Stomach (tissue), 9 donors: ENCODE data around the gene KCNQ4. TPM values are rescaled to one million over a fixed set of nuclear protein-coding genes. Genes with fewer than 3 reads are reported as not detected.

Experiments used
- DNase-seq, 2 donors: peaks; one replicate each; pipeline versions ENCODE4 v3.0.0 to v3.0.0-alpha.2; 2013 to 2019
- H3K27ac ChIP-seq, 5 donors: fragments of 200-600 bp in 4 of 5; sonication (generic) in 4 of 5; one replicate each; pipeline ENCODE4 v1.5.1; 2013 to 2019; ENCODE audit warnings: mild to moderate bottlenecking in 1 of 5, moderate library complexity in 1 of 5
- H3K27me3 ChIP-seq, 3 donors: fragments of 200-600 bp; sonication (generic); one replicate each; pipeline ENCODE4 v1.5.1; 2017 to 2019; ENCODE audit warnings: mixed run types in 1 of 3
- H3K36me3 ChIP-seq, 4 donors: fragments of 200-600 bp; sonication (generic); 1 replicate in 3 of 4; 2 replicates in 1 of 4; pipeline ENCODE4 v1.5.1; 2016 to 2019
- H3K4me1 ChIP-seq, 4 donors: fragments of 200-600 bp; sonication (generic); one replicate each; pipeline ENCODE4 v1.5.1; 2016 to 2019
- H3K4me3 ChIP-seq, 4 donors: fragments of 200-600 bp; sonication (generic) in 3 of 4; one replicate each; pipeline ENCODE4 v1.5.1; 2016 to 2019; ENCODE audit warnings: mild to moderate bottlenecking in 1 of 4
- H3K9me3 ChIP-seq, 4 donors: fragments of 200-600 bp; sonication (generic); one replicate each; pipeline ENCODE4 v1.5.1; 2016 to 2019
- EP300 ChIP-seq: sonication (generic); formaldehyde crosslinking; IDR thresholded peaks from one replicate; pipeline ENCODE4 v1.6.1; 2017; ENCODE audit warnings: antibody characterized with exemption
- POLR2A ChIP-seq, 4 donors: fragments of 450-650 bp; IDR thresholded peaks; one replicate each; pipeline ENCODE4 v1.6.1; 2016; ENCODE audit warnings: antibody characterized with exemption in 4 of 4, control low read depth in 2 of 4, mild to moderate bottlenecking in 1 of 4, moderate library complexity in 1 of 4
- POLR2AphosphoS5 ChIP-seq, 3 donors: sonication (generic); formaldehyde crosslinking; IDR thresholded peaks; one replicate each; pipeline ENCODE4 v1.6.1; 2016; ENCODE audit warnings: antibody characterized with exemption in 3 of 3
- WGBS, 5 donors: extraction: QIAGEN DNeasy Blood & Tissue Kit in 3 of 5; methylation state at CpG; one replicate each; pipeline versions ENCODE4 v1.1.5 to v1.1.7; 2013 to 2018; 5-methylcytosine and 5-hydroxymethylcytosine counted together
- intact Hi-C: fragments of 100-400 bp; cut with DNase I; formaldehyde crosslinking; loops from one replicate; pipeline ENCODE4 v1.15.1; 2023; ENCODE audit warnings: low total_unique reads
- polyA plus RNA-seq, 3 donors: library from polyadenylated mRNA; stranded (reverse); fragments of 200-250 nt; gene quantifications; one replicate each; pipeline ENCODE4 v1.2.3, GENCODE V29; 2013
- total RNA-seq, 5 donors: library from RNA; depleted of rRNA; stranded (reverse); fragments of >200 nt; gene quantifications; one replicate each; pipeline versions ENCODE4 v1.1.0 to v1.2.3, GENCODE V29; 2014 to 2016
- TF ChIP-seq, protein P1 (sequence below), 7 experiments: fragments of 450-650 bp in 4 of 7; fragments of 200-600 bp in 3 of 7; sonication (generic) in 3 of 7; IDR thresholded peaks; one replicate each; pipeline ENCODE4 v1.5.1; 2016 to 2019; ENCODE audit warnings: antibody characterized with exemption in 7 of 7, control low read depth in 2 of 7, mild to moderate bottlenecking in 1 of 7
- donor health status: healthy with polysubstance abuse.
- donor health status: Bipolar disorder and iron deficiency.
- donor health status: healthy.

The KCNQ4 gene
- total and polyA plus RNA-seq, 8 donors = 0.31 to 7.6 (median 0.58) TPM; not detected in 1

DNA sequence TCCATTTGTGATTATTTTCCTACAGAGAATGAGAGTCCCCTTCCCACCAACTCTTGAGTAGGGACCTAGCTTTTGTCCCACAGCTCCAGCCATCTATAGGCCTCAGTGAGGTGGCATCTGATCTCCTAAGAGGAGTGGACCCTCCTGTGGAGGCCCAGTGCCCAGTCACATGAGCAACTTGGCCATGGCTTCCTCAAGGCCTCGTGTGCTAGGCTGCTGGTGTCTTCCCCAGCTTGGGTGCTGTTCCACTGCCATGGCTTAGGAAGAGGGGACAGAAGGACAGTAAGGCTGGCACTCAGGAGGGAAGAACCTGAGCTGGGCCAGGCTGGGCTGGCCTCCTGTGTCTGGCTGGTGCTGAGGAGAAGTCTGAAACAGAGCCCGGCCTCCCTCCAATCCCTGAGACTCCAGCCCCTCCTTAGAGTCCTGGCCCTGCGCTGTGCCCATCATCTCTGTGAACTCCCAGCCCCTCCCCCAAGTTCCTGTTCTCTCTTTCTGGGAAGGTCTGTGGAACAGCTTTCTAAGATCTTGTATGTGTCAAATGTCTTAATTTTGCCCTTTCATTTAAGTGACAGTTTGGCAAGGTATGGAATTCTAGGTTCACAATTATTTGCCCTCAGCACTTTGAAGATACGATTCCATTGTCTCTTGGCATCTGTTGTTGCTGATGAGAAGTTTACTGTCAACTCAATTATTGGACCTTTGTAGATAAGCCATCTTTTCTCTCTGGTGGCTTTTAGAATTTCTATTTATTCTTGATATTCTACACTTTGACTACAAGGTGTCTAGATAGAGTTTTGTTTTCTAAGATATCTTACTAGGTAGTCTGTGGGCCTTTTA, 7.1 kb upstream of the KCNQ4 start:
- no peaks in the 10 kb centered on the region for H3K27me3 ChIP-seq
- H3K4me1 ChIP-seq = peaks cover 0 to 15% (median 12%) of the 10 kb centered on the region in 4 donors
- H3K9me3 ChIP-seq = no peaks in the 10 kb centered on the region
- no peak overlapping the region for H3K4me3 ChIP-seq
- no peak for TF ChIP-seq POLR2AphosphoS5 (IDR thresholded peaks at IDR 0.05)
- no peak for TF ChIP-seq EP300
- TF ChIP-seq, protein P1, sequence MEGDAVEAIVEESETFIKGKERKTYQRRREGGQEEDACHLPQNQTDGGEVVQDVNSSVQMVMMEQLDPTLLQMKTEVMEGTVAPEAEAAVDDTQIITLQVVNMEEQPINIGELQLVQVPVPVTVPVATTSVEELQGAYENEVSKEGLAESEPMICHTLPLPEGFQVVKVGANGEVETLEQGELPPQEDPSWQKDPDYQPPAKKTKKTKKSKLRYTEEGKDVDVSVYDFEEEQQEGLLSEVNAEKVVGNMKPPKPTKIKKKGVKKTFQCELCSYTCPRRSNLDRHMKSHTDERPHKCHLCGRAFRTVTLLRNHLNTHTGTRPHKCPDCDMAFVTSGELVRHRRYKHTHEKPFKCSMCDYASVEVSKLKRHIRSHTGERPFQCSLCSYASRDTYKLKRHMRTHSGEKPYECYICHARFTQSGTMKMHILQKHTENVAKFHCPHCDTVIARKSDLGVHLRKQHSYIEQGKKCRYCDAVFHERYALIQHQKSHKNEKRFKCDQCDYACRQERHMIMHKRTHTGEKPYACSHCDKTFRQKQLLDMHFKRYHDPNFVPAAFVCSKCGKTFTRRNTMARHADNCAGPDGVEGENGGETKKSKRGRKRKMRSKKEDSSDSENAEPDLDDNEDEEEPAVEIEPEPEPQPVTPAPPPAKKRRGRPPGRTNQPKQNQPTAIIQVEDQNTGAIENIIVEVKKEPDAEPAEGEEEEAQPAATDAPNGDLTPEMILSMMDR (IDR thresholded peaks at IDR 0.05) = no peak
- no peak for TF ChIP-seq POLR2A (IDR thresholded peaks at IDR 0.05)
- H3K36me3 ChIP-seq = peaks cover 2 to 31% (median 27%) of the 10 kb centered on the region in 4 donors
- WGBS, 5 donors = 91 to 98% (median 93%) methylated on average over 4 of the region's 4 CpGs
- no peak for DNase-seq
- intact Hi-C loops = loop anchor here (10.0 kb wide), 1 partner anchor 68 kb away; no protein-coding TSS in a partner anchor
- H3K27ac ChIP-seq = no peak overlapping the region

DNA sequence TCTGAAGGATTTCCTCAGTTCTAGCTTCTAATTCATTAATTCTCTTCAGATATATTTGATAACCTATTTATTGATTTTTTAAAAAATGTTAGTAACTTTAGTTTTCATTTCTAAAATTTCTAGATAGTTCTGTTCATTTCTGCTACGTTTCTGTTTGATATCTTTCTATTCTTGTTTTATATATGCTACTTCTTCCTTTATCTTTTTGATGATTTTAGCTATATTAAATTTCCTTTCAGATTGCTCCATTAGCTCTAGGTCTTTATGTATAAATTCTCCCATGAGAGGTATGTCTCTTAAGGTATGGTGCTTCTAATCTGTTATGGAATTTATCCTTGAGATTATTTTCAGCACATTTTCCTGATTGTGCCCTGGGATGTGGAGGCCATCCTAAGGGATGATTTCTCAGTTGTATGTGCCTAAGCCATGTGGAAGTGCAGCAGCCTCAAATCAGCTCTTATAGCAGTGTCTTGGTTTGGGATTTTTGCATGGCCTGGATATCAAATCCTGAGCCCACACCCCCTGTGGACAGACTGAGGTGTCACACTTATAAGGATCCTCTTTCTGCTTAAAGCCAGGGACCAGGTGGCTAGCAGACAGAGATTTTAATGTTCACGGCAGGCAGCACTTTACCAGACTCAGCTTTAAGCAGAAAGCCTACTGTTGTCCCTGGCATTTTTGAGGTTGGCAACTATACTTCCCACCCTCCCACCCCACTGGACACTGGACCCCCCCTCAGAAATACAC, 6.2 kb upstream of the KCNQ4 start:
- H3K36me3 ChIP-seq = peaks cover 0 to 23% (median 18%) of the 10 kb centered on the region in 4 donors
- H3K4me3 ChIP-seq = no peak overlapping the region
- peaks cover 0 to 5% (median 0%) of the 10 kb centered on the region in 3 donors for H3K27me3 ChIP-seq
- intact Hi-C loops = loop anchor here (10.0 kb wide), 1 partner anchor 67 kb away; no protein-coding TSS in a partner anchor
- H3K4me1 ChIP-seq = peaks cover 4 to 21% (median 16%) of the 10 kb centered on the region in 4 donors
- H3K9me3 ChIP-seq = no peaks in the 10 kb centered on the region
- 92 to 98% (median 97%) methylated on average over 2 of the region's 2 CpGs for WGBS, 5 donors
- no peak for DNase-seq
- no peak for TF ChIP-seq POLR2A (IDR thresholded peaks at IDR 0.05)
- TF ChIP-seq EP300 = no peak
- TF ChIP-seq, protein P1 (IDR thresholded peaks at IDR 0.05) = no peak
- TF ChIP-seq POLR2AphosphoS5 (IDR thresholded peaks at IDR 0.05) = no peak
- no peak overlapping the region for H3K27ac ChIP-seq

DNA sequence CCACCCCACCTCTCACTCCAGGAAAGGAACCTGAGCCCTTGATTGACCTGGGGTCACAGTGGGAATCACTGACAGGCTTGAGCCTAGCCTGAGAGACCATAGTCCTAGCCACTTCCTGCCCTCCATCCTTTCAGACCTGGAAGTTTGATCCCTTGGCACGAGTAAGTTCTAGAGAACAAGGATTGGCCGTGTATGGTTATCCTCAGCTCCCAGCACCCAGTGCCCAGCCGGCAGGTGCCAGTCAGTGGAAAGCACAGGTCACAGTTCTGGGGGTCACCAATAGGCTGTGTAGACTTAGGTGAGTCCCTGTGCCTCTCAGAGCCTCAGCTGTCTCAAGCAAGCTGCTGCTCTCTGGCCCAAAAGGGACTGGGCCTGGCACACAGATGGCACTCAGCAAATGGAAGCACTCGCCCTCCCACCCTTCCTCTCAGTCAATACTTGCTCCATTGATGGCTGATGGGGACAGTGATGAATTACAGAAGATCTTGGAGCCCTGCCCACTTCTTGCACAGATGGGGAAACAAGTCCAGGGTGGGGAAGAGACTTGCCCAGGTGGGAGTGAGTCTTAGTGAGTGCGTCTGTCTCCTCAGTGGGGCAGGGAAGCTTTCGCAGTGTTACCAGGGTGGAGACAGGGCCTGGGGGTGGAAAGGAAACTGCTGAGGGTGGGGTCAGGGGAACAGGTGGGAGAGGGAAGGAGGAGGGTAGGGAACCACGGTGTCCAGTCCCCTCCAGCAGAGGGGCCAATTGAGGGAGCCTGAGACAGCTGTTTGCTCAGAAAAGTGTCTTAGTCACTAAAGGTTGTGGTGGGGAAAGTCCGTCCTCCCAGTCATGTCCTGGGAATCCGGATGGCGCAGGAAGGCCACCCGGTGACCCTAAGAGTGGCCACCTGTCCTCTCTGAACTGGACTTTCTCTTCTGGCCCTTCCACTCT, 2.6 kb upstream of the KCNQ4 start:
- no peak overlapping the region for H3K27ac ChIP-seq
- H3K4me3 ChIP-seq = no peak overlapping the region
- peaks cover 0 to 12% (median 8%) of the 10 kb centered on the region in 4 donors for H3K36me3 ChIP-seq
- H3K9me3 ChIP-seq = no peaks in the 10 kb centered on the region
- peaks cover 0 to 30% (median 7%) of the 10 kb centered on the region in 3 donors for H3K27me3 ChIP-seq
- peaks cover 17 to 36% (median 31%) of the 10 kb centered on the region in 4 donors for H3K4me1 ChIP-seq
- no peak for DNase-seq
- WGBS, 5 donors = 64 to 71% (median 70%) methylated on average over 10 to 11 of the region's 11 CpGs
- TF ChIP-seq POLR2A (IDR thresholded peaks at IDR 0.05) (no peak), POLR2AphosphoS5 (IDR thresholded peaks at IDR 0.05) (no peak), EP300 (no peak)
- TF ChIP-seq, protein P1 (IDR thresholded peaks at IDR 0.05) = no peak
- intact Hi-C loops = no loop called here
